Measurements from ENCODE around the gene DDX59. TPM values are rescaled to one million over a fixed set of nuclear protein-coding genes. Genes with fewer than 3 reads are reported as not detected.

The DDX59 gene
- total RNA-seq, 1 experiment from 2014 or later, result 19.4 TPM

DNA sequence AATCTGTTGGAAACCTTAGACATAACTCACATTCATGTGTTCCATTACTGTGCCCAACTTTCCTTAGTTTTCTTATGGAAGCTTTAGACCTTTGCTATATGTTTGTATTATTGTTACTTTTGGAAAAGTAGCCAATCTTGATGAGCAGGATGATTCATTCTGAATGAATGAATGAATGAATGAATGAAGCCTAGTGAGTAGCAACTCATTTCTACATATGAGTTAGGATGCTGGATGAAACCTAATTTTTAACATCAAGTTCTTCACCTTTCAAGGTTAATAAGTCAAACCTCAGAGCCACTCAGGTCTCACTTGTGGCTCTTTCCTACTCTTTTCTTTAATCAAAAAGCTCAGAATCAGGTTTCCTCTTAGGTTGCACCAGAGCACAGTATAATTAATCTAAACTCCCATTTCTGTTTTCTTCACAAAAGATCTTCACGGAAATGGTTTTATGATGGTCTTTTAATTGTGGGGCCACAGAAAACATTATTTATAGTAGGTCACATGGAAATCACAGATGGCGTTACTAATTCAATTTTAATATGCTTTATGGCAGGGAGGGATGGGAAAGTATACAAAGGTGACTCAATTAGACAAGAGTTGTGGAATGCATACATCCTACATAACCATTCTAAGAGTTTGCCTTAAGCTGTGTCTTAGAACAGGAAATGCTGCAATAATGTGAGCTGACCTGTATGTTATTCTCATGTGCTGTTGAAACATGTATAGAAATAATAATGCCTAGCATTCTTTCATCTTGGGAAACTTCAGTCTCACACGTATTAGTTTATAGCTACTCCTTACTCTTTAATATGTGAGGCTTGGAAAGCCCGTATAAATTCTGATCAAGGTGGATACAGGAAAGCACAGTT, 4.5 kb upstream of the DDX59 start (continued):
- TF ChIP-seq, protein P1, sequence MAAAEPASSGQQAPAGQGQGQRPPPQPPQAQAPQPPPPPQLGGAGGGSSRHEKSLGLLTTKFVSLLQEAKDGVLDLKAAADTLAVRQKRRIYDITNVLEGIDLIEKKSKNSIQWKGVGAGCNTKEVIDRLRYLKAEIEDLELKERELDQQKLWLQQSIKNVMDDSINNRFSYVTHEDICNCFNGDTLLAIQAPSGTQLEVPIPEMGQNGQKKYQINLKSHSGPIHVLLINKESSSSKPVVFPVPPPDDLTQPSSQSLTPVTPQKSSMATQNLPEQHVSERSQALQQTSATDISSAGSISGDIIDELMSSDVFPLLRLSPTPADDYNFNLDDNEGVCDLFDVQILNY (CRISPR knock-in tag; IDR thresholded peaks at IDR 0.05), result no peak
- TF ChIP-seq, protein P2, sequence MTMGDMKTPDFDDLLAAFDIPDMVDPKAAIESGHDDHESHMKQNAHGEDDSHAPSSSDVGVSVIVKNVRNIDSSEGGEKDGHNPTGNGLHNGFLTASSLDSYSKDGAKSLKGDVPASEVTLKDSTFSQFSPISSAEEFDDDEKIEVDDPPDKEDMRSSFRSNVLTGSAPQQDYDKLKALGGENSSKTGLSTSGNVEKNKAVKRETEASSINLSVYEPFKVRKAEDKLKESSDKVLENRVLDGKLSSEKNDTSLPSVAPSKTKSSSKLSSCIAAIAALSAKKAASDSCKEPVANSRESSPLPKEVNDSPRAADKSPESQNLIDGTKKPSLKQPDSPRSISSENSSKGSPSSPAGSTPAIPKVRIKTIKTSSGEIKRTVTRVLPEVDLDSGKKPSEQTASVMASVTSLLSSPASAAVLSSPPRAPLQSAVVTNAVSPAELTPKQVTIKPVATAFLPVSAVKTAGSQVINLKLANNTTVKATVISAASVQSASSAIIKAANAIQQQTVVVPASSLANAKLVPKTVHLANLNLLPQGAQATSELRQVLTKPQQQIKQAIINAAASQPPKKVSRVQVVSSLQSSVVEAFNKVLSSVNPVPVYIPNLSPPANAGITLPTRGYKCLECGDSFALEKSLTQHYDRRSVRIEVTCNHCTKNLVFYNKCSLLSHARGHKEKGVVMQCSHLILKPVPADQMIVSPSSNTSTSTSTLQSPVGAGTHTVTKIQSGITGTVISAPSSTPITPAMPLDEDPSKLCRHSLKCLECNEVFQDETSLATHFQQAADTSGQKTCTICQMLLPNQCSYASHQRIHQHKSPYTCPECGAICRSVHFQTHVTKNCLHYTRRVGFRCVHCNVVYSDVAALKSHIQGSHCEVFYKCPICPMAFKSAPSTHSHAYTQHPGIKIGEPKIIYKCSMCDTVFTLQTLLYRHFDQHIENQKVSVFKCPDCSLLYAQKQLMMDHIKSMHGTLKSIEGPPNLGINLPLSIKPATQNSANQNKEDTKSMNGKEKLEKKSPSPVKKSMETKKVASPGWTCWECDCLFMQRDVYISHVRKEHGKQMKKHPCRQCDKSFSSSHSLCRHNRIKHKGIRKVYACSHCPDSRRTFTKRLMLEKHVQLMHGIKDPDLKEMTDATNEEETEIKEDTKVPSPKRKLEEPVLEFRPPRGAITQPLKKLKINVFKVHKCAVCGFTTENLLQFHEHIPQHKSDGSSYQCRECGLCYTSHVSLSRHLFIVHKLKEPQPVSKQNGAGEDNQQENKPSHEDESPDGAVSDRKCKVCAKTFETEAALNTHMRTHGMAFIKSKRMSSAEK (CRISPR knock-in tag; IDR thresholded peaks at IDR 0.05; ENCODE audit: borderline replicate concordance), result no peak
- TF ChIP-seq NR1H2 (CRISPR knock-in tag; IDR thresholded peaks at IDR 0.05) (no peak), RORB (CRISPR knock-in tag; IDR thresholded peaks at IDR 0.05) (no peak), FOXP1 (CRISPR knock-in tag; IDR thresholded peaks at IDR 0.05; ENCODE audit: borderline replicate concordance) (no peak)
- TF ChIP-seq, protein P3, sequence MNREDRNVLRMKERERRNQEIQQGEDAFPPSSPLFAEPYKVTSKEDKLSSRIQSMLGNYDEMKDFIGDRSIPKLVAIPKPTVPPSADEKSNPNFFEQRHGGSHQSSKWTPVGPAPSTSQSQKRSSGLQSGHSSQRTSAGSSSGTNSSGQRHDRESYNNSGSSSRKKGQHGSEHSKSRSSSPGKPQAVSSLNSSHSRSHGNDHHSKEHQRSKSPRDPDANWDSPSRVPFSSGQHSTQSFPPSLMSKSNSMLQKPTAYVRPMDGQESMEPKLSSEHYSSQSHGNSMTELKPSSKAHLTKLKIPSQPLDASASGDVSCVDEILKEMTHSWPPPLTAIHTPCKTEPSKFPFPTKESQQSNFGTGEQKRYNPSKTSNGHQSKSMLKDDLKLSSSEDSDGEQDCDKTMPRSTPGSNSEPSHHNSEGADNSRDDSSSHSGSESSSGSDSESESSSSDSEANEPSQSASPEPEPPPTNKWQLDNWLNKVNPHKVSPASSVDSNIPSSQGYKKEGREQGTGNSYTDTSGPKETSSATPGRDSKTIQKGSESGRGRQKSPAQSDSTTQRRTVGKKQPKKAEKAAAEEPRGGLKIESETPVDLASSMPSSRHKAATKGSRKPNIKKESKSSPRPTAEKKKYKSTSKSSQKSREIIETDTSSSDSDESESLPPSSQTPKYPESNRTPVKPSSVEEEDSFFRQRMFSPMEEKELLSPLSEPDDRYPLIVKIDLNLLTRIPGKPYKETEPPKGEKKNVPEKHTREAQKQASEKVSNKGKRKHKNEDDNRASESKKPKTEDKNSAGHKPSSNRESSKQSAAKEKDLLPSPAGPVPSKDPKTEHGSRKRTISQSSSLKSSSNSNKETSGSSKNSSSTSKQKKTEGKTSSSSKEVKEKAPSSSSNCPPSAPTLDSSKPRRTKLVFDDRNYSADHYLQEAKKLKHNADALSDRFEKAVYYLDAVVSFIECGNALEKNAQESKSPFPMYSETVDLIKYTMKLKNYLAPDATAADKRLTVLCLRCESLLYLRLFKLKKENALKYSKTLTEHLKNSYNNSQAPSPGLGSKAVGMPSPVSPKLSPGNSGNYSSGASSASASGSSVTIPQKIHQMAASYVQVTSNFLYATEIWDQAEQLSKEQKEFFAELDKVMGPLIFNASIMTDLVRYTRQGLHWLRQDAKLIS (CRISPR knock-in tag; IDR thresholded peaks at IDR 0.05; ENCODE audit: borderline replicate concordance), result no peak
- TF ChIP-seq, protein P4, sequence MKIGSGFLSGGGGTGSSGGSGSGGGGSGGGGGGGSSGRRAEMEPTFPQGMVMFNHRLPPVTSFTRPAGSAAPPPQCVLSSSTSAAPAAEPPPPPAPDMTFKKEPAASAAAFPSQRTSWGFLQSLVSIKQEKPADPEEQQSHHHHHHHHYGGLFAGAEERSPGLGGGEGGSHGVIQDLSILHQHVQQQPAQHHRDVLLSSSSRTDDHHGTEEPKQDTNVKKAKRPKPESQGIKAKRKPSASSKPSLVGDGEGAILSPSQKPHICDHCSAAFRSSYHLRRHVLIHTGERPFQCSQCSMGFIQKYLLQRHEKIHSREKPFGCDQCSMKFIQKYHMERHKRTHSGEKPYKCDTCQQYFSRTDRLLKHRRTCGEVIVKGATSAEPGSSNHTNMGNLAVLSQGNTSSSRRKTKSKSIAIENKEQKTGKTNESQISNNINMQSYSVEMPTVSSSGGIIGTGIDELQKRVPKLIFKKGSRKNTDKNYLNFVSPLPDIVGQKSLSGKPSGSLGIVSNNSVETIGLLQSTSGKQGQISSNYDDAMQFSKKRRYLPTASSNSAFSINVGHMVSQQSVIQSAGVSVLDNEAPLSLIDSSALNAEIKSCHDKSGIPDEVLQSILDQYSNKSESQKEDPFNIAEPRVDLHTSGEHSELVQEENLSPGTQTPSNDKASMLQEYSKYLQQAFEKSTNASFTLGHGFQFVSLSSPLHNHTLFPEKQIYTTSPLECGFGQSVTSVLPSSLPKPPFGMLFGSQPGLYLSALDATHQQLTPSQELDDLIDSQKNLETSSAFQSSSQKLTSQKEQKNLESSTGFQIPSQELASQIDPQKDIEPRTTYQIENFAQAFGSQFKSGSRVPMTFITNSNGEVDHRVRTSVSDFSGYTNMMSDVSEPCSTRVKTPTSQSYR (CRISPR knock-in tag; IDR thresholded peaks at IDR 0.05), result no peak
- TF ChIP-seq, protein P5, sequence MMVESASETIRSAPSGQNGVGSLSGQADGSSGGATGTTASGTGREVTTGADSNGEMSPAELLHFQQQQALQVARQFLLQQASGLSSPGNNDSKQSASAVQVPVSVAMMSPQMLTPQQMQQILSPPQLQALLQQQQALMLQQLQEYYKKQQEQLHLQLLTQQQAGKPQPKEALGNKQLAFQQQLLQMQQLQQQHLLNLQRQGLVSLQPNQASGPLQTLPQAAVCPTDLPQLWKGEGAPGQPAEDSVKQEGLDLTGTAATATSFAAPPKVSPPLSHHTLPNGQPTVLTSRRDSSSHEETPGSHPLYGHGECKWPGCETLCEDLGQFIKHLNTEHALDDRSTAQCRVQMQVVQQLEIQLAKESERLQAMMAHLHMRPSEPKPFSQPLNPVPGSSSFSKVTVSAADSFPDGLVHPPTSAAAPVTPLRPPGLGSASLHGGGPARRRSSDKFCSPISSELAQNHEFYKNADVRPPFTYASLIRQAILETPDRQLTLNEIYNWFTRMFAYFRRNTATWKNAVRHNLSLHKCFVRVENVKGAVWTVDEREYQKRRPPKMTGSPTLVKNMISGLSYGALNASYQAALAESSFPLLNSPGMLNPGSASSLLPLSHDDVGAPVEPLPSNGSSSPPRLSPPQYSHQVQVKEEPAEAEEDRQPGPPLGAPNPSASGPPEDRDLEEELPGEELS (CRISPR knock-in tag; IDR thresholded peaks at IDR 0.05), result no peak
- TF ChIP-seq, protein P6, sequence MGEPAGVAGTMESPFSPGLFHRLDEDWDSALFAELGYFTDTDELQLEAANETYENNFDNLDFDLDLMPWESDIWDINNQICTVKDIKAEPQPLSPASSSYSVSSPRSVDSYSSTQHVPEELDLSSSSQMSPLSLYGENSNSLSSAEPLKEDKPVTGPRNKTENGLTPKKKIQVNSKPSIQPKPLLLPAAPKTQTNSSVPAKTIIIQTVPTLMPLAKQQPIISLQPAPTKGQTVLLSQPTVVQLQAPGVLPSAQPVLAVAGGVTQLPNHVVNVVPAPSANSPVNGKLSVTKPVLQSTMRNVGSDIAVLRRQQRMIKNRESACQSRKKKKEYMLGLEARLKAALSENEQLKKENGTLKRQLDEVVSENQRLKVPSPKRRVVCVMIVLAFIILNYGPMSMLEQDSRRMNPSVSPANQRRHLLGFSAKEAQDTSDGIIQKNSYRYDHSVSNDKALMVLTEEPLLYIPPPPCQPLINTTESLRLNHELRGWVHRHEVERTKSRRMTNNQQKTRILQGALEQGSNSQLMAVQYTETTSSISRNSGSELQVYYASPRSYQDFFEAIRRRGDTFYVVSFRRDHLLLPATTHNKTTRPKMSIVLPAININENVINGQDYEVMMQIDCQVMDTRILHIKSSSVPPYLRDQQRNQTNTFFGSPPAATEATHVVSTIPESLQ (CRISPR knock-in tag; IDR thresholded peaks at IDR 0.05), result no peak
- TF ChIP-seq, protein P7, sequence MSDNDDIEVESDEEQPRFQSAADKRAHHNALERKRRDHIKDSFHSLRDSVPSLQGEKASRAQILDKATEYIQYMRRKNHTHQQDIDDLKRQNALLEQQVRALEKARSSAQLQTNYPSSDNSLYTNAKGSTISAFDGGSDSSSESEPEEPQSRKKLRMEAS (CRISPR knock-in tag; IDR thresholded peaks at IDR 0.05), result no peak
- TF ChIP-seq, protein P8, sequence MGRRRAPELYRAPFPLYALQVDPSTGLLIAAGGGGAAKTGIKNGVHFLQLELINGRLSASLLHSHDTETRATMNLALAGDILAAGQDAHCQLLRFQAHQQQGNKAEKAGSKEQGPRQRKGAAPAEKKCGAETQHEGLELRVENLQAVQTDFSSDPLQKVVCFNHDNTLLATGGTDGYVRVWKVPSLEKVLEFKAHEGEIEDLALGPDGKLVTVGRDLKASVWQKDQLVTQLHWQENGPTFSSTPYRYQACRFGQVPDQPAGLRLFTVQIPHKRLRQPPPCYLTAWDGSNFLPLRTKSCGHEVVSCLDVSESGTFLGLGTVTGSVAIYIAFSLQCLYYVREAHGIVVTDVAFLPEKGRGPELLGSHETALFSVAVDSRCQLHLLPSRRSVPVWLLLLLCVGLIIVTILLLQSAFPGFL (CRISPR knock-in tag; IDR thresholded peaks at IDR 0.05; ENCODE audit: borderline replicate concordance), result no peak
